VCaP (cell line): Measurements from ENCODE around the gene TENM4.

Source experiments
- H3K27ac ChIP-seq: fragments of 450-650 bp; 2 replicates; pipeline ENCODE4 v1.5.1; 2017
- CTCF ChIP-seq: fragments of 450-650 bp; conservative IDR thresholded peaks from 2 replicates; pipeline ENCODE4 v1.5.1; 2017; ENCODE audit warnings: mild to moderate bottlenecking, moderate library complexity

TENM4 gene

DNA sequence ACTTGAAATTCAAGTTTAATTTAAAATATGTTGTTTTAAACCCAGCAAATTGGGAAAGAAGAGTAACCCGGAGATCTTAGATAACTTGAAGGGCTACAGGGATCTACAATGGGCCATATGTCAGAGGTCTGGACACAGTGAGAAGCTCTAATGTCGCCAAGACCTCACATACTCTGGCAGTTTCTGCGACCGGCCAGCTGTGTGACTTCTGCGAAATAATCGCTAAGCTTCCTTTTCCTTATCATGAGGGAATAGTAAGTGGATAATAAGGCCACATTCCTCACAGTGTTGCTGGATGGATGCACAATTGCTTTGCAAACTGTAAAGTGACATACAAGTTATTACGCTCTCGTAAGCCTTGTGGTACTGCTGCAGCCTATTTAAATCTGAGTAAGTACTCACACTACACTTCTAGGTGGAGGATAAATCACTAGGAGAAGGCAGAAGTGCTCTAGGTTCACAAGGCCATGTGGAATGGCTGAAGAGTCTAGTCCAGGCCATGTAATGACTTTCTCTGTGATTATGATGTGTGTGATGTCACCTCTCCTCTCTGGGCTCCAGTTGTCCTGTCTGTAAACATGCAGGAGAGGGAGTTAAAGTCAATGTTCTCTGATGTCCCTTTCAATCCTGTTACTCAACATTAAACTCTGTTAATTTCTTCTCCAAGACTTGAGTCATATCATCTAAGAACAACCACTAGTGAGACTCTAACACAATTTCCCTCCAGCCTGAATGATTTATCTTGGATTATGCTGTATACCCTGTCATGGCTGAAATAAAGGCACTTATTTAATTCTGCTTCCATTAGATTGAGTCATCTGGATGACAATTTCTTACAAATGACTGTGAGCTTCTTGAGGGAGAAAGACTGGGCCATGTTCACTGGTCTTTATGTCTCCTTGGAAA lies 673.5 kb downstream of the TENM4 start:
- no peak overlapping the region for H3K27ac ChIP-seq
- TF ChIP-seq CTCF: no peak

GRCh38 chr11:78764946-78765345 lies 675.9 kb downstream of the TENM4 start:
- no peak overlapping the region for H3K27ac ChIP-seq
- TF ChIP-seq CTCF: no peak

DNA sequence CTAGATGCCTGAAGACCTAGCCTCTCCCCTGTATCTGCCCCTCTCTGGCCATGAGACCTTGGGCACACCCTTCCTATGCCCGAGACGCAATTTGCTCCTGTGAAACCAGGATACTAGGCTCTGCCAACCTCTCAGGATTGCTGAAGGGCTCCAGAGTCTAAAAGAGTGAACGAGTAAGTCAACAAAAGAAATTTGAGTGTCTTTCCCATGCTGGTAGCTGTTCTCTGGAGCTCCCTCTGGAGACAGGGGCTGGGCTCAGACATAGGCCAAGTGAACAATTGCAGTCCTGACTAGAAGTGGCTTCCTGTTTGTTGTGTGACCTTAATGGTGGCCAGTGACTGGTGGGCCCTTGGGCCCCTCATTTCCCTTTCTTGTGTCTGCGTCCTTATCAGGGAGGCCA lies 677.2 kb downstream of the TENM4 start:
- no peak for TF ChIP-seq CTCF
- no peak overlapping the region for H3K27ac ChIP-seq

- TF ChIP-seq CTCF: no peak
- H3K27ac ChIP-seq: no peak overlapping the region
These were observed 678.7 kb downstream of the TENM4 start for GRCh38 chr11:78762105-78762504.

DNA sequence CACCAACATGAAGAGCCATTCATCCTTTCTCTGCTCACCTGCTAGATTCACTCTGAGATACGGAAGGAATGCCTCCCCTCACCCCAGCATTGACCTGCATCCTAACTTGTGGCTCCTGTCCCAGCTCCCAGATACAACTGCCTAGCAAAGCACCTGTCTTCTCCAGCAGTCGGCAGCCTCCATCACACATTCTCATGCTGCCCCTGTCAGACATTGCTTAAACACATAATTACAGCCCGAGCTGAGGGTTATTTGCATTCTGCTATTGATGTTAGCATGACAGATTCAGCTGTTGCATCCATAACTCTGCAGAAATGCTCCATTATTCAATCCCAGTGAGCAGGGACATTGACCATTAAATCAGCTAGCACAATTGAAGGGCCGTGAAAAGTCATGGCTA lies 681.8 kb downstream of the TENM4 start:
- peak overlapping the region; percentile 48 for H3K27ac ChIP-seq
- no peak; the same call in 1 of the 2 replicates for TF ChIP-seq CTCF

GRCh38 chr11:78753297-78753696 lies 687.5 kb downstream of the TENM4 start:
- no peak for TF ChIP-seq CTCF
- H3K27ac ChIP-seq: no peak overlapping the region

DNA sequence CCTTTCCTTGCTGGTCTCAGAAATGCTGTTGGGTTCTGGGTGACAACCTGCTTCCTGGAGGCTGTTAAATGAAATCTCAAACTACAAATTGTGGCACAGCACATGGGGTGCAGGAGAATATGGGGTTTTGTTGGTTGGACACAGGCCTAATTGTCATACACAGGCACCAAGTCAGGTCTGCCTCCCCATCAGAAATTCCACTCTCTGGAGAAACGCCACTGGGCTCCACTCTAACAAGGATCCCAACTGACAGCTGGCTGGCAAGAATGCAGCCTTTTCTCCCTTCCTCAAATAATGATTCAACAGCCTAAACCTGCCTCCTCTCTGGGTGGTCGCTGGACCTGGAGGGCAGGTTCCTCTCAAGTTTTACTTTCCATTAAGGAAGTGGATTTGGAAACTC lies 688.3 kb downstream of the TENM4 start:
- H3K27ac ChIP-seq: no peak overlapping the region
- TF ChIP-seq CTCF: no peak
